Rectal smooth muscle tissue (tissue), 1 donor: Measurements from ENCODE around the gene DDHD1.

Source experiments
- H3K27ac ChIP-seq: one replicate; pipeline ENCODE4 v1.7.0; 2013; ENCODE audit warnings: low read depth, low read length, inconsistent platforms
- H3K27me3 ChIP-seq: one replicate; pipeline ENCODE4 v1.7.0; 2013; ENCODE audit warnings: low read length; ENCODE audit not compliant: control insufficient read depth, insufficient read depth
- H3K36me3 ChIP-seq: one replicate; pipeline ENCODE4 v1.7.0; 2013; ENCODE audit warnings: low read length; ENCODE audit not compliant: control insufficient read depth, insufficient read depth
- H3K4me1 ChIP-seq: one replicate; pipeline ENCODE4 v1.7.0; 2013; ENCODE audit warnings: low read length; ENCODE audit not compliant: control insufficient read depth, insufficient read depth
- H3K4me3 ChIP-seq: one replicate; pipeline ENCODE4 v1.7.0; 2013; ENCODE audit warnings: low read length
- H3K9ac ChIP-seq: one replicate; pipeline ENCODE4 v1.7.0; 2013; ENCODE audit warnings: low read length

DDHD1 gene

DNA sequence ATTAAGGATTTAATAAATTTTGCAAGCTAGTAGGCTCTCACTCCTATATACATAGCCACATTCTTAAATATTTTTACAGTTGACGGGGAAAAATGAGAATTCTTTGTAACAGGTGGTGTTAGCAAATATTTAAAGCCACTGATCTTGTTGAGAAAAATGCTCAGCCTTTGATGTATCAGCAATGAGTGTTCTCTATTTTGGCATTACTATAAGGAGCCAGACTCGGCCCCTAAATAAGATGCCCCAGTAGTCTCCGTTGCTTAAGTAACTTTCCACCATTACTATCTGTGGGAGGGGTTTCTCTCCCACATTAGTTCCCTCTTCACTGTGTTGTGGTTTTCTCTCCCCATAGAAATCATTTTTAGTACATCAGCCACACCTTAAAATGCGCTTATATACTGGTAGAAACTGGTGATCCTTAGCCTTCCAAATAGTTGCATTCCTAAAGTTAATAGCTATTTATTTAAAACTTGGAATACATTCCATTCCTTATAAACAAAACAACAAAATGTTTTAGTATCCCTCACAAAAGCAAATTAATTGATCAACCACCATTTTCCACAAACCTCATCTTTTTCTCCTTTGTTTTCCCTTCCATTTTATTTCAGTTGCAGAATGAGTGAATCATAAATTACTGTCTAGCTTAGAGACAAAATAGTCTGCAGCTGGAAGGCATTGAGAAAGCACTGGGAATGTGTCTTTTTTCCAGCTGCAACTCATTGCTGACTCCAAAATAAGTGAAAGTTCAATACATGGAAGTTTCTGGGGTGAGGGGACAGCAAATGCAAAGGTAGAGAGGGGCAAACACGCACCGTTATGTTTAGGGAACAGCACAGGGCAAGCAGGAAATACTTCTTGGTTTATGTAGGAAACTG, 117.5 kb downstream of the DDHD1 start:
- Histone ChIP-seq H3K36me3 (no peaks in the 10 kb centered on the region), H3K27me3 (no peaks in the 10 kb centered on the region), H3K27ac (no peak overlapping the region)

GRCh38 chr14:53034688-53035230, 118.4 kb downstream of the DDHD1 start:
- H3K36me3 ChIP-seq = no peaks in the 10 kb centered on the region
- H3K9ac ChIP-seq = no peak overlapping the region
- no peak overlapping the region for H3K4me3 ChIP-seq
- no peak overlapping the region for H3K27ac ChIP-seq
- peaks cover 10% of the 10 kb centered on the region for H3K4me1 ChIP-seq
- H3K27me3 ChIP-seq = no peaks in the 10 kb centered on the region

More for the DNA sequence above, 117.5 kb downstream of the DDHD1 start:
- Histone ChIP-seq H3K4me3 (no peak overlapping the region), H3K4me1 (peaks cover 10% of the 10 kb centered on the region), H3K9ac (no peak overlapping the region)

GRCh38 chr14:53034036-53034435, 119.1 kb downstream of the DDHD1 start:
- no peaks in the 10 kb centered on the region for H3K27me3 ChIP-seq
- H3K9ac ChIP-seq = no peak overlapping the region
- H3K4me1 ChIP-seq = peaks cover 10% of the 10 kb centered on the region
- H3K4me3 ChIP-seq = no peak overlapping the region
- H3K27ac ChIP-seq = no peak overlapping the region
- no peaks in the 10 kb centered on the region for H3K36me3 ChIP-seq

DNA sequence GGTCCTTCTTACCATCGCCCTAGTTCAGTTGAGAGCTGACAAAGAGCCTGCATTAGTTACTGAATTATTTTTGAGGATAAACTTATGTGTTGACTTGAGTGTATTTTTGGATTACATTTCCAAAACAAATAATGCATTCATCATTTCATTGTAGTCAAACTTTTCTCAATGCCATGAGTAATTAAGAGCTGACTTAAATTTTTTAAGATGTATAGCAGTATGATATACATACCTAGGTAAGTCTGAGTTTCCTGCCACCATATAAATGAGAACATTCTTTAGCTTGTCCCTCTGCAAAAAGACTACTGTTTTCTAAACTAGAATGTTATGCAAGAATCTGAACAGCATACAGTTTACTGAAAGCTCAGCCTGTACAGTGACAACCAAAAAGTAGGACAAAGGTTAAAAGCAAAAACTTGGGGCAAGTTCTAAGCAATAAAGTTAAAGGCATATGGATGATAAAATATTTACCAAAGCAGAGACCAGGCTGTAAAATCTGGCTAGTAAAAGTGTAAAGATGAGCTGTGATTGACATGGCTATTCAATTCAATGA, 120.2 kb downstream of the DDHD1 start:
- Histone ChIP-seq H3K4me3 (no peak overlapping the region), H3K4me1 (peaks cover 10% of the 10 kb centered on the region), H3K36me3 (no peaks in the 10 kb centered on the region), H3K27me3 (no peaks in the 10 kb centered on the region), H3K9ac (no peak overlapping the region), H3K27ac (no peak overlapping the region)

- no peak overlapping the region for H3K9ac ChIP-seq
- H3K27ac ChIP-seq = no peak overlapping the region
- H3K27me3 ChIP-seq = no peaks in the 10 kb centered on the region
- no peaks in the 10 kb centered on the region for H3K36me3 ChIP-seq
- peaks cover 10% of the 10 kb centered on the region for H3K4me1 ChIP-seq
- H3K4me3 ChIP-seq = no peak overlapping the region
These were observed 120.8 kb downstream of the DDHD1 start for GRCh38 chr14:53032161-53032803.

DNA sequence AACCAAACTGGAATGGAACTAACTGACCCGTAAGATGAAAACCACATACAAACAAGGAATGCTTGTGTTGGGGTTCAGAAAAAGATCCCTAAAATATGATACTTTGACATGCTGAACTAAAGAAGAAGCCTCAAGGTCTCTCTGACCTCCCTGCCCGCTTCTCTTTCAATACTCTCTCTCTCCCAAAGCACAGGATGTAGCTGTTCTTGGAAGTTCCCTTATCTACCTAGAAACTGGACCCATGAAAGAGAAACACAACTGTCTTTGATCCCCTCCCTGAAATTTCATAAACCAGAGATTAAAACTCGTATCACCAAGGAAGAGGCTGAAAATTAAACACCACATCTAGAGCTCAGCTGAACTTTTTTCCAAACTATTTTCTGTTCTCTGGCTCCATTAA, 125.6 kb downstream of the DDHD1 start:
- H3K4me1 ChIP-seq = peaks cover 3% of the 10 kb centered on the region
- H3K4me3 ChIP-seq = no peak overlapping the region
- H3K27me3 ChIP-seq = no peaks in the 10 kb centered on the region
- no peaks in the 10 kb centered on the region for H3K36me3 ChIP-seq
- H3K9ac ChIP-seq = no peak overlapping the region
- H3K27ac ChIP-seq = no peak overlapping the region

GRCh38 chr14:53027041-53027440, 126.1 kb downstream of the DDHD1 start:
- Histone ChIP-seq H3K4me3 (no peak overlapping the region), H3K27ac (no peak overlapping the region), H3K27me3 (no peaks in the 10 kb centered on the region), H3K9ac (no peak overlapping the region), H3K4me1 (peaks cover under 1% of the 10 kb centered on the region), H3K36me3 (no peaks in the 10 kb centered on the region)

DNA sequence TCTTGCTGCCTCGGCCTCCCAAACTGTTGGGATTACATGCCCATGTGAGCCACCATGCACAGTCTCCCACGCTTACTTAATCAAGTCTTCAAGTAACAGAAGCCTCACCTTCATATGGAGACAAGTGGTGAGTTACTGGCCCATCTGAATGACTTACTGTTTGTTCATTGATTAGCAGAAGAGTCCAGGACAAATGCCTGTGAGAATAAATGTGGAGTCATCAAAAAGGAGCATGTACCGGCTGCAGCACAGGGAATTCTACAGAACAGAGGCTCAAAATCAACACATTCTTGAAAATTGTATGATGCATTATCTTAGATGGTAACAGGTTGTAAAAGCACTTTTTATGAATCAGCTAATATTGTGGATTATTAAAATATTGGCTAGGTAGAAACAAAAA, 129.8 kb downstream of the DDHD1 start:
- no peak overlapping the region for H3K27ac ChIP-seq
- H3K9ac ChIP-seq = no peak overlapping the region
- H3K27me3 ChIP-seq = no peaks in the 10 kb centered on the region
- H3K4me1 ChIP-seq = no peaks in the 10 kb centered on the region
- no peak overlapping the region for H3K4me3 ChIP-seq
- no peaks in the 10 kb centered on the region for H3K36me3 ChIP-seq

GRCh38 chr14:53022593-53022992, 130.5 kb downstream of the DDHD1 start:
- Histone ChIP-seq H3K4me1 (no peaks in the 10 kb centered on the region), H3K4me3 (no peak overlapping the region), H3K36me3 (no peaks in the 10 kb centered on the region), H3K9ac (no peak overlapping the region), H3K27me3 (no peaks in the 10 kb centered on the region), H3K27ac (no peak overlapping the region)

- Histone ChIP-seq H3K27me3 (no peaks in the 10 kb centered on the region), H3K4me3 (no peak overlapping the region), H3K4me1 (no peaks in the 10 kb centered on the region), H3K36me3 (no peaks in the 10 kb centered on the region), H3K9ac (no peak overlapping the region), H3K27ac (no peak overlapping the region)
These were observed 132.8 kb downstream of the DDHD1 start for GRCh38 chr14:53020193-53020932.

- H3K4me1 ChIP-seq = no peaks in the 10 kb centered on the region
- H3K36me3 ChIP-seq = no peaks in the 10 kb centered on the region
- no peak overlapping the region for H3K27ac ChIP-seq
- no peak overlapping the region for H3K9ac ChIP-seq
- H3K27me3 ChIP-seq = no peaks in the 10 kb centered on the region
- H3K4me3 ChIP-seq = no peak overlapping the region
These were observed 133.7 kb downstream of the DDHD1 start for GRCh38 chr14:53019406-53019805.

DNA sequence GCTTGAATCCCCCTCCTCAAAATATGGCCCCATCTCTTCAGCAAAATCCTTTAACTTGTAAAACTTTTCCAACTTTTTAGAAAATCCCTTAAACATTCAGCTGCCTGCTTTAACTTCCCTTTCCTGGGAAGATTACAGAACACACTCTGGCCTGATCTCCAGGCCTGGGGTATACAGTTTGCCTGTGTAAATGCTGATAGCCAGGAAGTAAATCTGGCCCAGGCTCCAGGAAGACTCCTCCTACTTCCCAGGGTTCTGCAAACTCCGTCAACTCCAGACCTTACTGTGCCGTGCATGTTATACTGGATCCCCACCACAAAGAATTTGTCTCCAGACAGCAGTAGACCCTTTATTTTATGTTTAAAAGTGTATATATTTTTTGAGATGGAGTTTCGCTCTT, 135.3 kb downstream of the DDHD1 start:
- Histone ChIP-seq H3K36me3 (no peaks in the 10 kb centered on the region), H3K27ac (no peak overlapping the region), H3K4me1 (no peaks in the 10 kb centered on the region), H3K9ac (no peak overlapping the region), H3K4me3 (no peak overlapping the region), H3K27me3 (no peaks in the 10 kb centered on the region)
